ENCODE results near the gene KLHL25.

Gene KLHL25

DNA sequence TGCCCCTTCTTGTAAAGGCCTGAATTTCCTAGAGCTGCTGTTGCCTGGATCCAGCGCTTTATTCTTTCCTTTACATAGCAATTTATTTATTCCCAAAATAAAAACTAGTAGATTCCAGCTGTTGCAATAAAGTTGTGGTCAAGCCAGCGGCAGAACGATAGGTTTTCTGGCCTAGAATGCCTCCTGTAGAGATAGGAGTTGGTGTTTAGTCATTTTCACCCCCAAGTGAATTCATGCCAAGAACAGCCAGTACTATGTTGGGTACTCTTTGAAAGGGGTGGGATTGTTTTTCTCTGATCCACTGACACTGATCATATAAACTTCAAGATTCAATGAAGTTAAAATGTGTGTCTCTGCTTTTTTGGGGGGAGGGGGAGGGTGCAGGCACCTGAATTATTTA lies 69.7 kb downstream of the KLHL25 start:
- H3K4me3 ChIP-seq (ENCODE audit: low read depth, low read length) = no peak overlapping the region
- DNase-seq (ENCODE audit: low read depth) = no peak
- TF ChIP-seq, protein P1, sequence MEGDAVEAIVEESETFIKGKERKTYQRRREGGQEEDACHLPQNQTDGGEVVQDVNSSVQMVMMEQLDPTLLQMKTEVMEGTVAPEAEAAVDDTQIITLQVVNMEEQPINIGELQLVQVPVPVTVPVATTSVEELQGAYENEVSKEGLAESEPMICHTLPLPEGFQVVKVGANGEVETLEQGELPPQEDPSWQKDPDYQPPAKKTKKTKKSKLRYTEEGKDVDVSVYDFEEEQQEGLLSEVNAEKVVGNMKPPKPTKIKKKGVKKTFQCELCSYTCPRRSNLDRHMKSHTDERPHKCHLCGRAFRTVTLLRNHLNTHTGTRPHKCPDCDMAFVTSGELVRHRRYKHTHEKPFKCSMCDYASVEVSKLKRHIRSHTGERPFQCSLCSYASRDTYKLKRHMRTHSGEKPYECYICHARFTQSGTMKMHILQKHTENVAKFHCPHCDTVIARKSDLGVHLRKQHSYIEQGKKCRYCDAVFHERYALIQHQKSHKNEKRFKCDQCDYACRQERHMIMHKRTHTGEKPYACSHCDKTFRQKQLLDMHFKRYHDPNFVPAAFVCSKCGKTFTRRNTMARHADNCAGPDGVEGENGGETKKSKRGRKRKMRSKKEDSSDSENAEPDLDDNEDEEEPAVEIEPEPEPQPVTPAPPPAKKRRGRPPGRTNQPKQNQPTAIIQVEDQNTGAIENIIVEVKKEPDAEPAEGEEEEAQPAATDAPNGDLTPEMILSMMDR (IDR thresholded peaks at IDR 0.05; ENCODE audit: low read depth, low read length, missing control alignments) = no peak
- in situ Hi-C loops (cut with HindIII; ENCODE audit: low sequenced_read_pairs) = no loop called here

DNA sequence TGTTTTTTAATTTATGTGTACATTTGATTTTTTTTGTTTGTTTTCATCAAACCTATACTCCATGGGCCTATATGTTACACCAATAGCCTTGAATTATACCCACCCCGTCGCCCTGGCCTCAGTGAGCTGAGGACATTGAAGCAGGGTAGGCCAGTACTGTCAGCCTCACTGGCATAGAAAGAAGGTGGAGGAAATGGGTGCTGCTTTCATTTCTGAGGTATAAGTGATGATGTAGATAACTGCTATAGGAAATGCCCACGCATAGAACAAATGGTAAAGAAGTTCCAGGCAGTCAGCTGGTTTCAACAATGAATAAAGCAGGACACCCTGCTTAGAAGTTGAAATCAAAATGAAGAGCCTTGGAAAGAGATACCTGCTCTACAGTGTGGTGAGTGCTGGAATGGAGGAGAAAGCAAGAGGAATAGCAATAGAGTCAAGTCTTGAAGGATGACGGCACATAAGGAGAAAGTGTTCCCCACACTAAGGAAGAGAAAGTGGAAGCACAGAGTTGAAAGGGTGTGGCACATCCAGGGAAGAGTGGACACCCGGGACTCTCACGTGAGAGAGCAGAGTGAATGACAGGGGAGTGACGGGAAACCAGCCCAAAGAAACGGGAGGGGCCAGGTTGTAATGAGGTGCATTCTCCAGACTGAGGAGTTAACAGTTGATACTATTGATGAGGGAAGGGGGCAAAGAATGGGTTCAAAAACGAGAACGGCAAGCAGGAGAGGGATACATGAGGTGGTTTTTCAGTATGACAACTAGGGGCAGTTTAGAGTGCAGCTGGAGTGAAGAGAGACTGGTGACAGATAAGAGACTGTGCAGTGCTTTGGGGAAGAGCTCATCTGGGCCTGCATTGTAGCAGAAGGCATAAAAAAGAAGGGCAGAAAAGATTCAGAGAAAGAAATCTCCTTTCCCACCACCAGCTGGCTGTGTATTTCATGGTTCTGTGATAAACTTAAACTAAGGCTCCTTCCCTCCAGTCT lies 70.5 kb downstream of the KLHL25 start:
- TF ChIP-seq, protein P1 (IDR thresholded peaks at IDR 0.05; ENCODE audit: low read depth, low read length, missing control alignments) = no peak
- no peak overlapping the region for H3K4me3 ChIP-seq (ENCODE audit: low read depth, low read length)
- in situ Hi-C loops (cut with HindIII; ENCODE audit: low sequenced_read_pairs) = no loop called here
- no peak for DNase-seq (ENCODE audit: low read depth)

DNA sequence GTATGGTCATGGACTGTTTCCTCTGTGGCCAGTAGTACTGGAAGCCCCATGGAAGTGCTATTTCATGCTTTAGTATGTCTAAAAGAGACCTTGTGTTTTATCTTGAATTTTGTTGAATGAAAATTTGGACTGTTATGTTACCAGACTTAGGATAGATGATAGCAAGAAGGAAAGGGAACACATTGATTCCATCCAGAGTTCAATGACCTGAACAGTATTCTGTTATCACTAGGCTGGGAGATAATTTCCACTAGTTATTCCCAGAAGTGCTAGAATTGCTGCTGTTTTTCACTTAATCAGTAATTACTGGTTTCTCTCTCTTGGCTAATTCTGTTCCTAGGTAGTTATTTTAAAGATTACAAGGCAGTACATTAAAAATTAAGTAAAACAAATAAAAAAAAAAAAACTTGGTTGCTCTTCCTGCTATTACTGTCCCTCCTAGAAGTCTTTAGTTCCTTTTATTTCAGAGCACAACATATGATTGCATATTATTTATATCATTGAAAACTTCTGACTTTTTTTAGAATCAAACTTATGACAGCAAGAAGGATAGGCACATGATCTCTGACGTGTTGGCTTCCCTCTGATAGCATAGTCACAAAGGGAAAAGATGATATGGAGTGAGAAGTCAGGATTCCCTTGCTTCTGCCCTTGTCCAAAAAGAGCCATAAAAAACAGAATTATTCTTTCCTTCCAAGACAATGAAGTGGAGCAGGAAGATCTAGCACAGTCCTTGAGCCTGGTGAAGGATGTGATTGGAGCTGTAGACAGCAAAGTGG lies 72.2 kb downstream of the KLHL25 start:
- TF ChIP-seq, protein P1 (IDR thresholded peaks at IDR 0.05; ENCODE audit: low read depth, low read length, missing control alignments) = no peak
- DNase-seq (ENCODE audit: low read depth) = no peak
- in situ Hi-C loops (cut with HindIII; ENCODE audit: low sequenced_read_pairs) = no loop called here
- H3K4me3 ChIP-seq (ENCODE audit: low read depth, low read length) = no peak overlapping the region

DNA sequence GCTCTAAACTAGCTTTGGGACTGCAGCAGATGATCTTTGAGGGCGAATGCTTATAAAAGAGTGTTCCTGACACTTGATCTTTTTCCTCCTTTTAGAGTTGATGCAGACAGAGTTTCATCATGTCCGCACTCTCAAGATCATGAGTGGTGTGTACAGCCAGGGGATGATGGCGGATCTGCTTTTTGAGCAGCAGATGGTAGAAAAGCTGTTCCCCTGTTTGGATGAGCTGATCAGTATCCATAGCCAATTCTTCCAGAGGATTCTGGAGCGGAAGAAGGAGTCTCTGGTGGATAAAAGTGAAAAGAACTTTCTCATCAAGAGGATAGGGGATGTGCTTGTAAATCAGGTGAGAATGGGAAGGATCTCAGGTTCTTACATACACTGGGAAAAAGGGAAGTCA lies 75.7 kb downstream of the KLHL25 start:
- in situ Hi-C loops (cut with HindIII; ENCODE audit: low sequenced_read_pairs) = no loop called here
- no peak overlapping the region for H3K4me3 ChIP-seq (ENCODE audit: low read depth, low read length)
- no peak for DNase-seq (ENCODE audit: low read depth)
- TF ChIP-seq, protein P1 (IDR thresholded peaks at IDR 0.05; ENCODE audit: low read depth, low read length, missing control alignments) = no peak

DNA sequence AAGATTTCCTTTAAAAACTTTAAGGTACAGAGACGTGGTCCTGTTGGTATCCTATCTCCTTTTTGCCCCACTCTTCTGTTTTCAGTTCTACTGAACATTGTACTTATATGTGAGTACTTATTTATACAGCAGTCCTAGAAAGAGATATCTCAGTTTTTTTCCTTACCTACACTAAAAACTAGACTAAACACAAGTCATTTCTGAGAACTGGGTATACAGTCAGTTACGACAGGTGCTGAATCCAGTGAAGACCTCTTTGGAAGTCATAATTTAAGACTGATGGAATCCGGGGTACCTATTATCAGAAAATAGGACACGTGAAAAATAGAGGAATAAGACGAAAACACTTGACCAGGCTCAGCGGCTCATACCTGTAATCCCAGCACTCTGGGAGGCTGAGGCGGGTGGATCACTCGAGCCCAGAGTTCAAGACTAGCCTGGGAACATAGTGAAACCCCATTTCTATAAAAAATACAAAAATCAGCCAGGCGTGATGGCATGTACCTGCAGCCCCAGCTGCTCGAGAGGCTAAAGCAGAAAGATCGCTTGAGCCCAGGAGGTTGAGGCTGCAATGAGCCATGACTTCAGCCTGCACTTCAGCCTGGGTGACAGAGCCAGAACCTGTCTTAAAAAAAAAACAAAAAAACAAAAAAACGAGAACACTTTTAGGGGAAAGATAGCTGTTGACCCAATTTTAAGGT lies 76.3 kb downstream of the KLHL25 start:
- DNase-seq (ENCODE audit: low read depth) = no peak
- in situ Hi-C loops (cut with HindIII; ENCODE audit: low sequenced_read_pairs) = no loop called here
- TF ChIP-seq, protein P1 (IDR thresholded peaks at IDR 0.05; ENCODE audit: low read depth, low read length, missing control alignments) = no peak
- H3K4me3 ChIP-seq (ENCODE audit: low read depth, low read length) = no peak overlapping the region

DNA sequence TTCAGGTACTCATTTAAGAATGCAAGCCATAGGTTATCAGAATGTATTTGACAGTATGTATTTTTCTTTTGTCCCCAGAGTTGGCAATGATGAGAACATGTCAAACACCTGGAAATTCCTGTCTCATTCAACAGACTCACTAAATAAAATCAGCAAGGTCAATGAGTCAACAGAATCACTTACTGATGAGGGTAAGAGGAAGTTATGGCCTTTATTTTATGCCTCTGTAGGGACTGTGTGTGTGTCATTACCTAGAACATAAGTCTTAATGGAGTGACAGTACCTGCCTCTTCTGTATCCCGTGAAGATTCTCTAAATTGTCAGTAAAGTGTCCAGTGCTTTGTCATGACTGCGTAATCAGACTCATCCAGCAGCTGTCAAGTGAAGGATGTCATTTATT lies 77.5 kb downstream of the KLHL25 start:
- TF ChIP-seq, protein P1 (IDR thresholded peaks at IDR 0.05; ENCODE audit: low read depth, low read length, missing control alignments) = no peak
- H3K4me3 ChIP-seq (ENCODE audit: low read depth, low read length) = no peak overlapping the region
- in situ Hi-C loops (cut with HindIII; ENCODE audit: low sequenced_read_pairs) = no loop called here
- DNase-seq (ENCODE audit: low read depth) = no peak
